GM12865 (cell line): ENCODE measurements around the gene CLTCL1.

Experiments
- DNase-seq: peaks from one replicate; pipeline ENCODE4 v3.0.0; 2010; ENCODE audit warnings: low read depth
- H3K4me3 ChIP-seq: 2 replicates; pipeline ENCODE4 v1.5.1; 2011; ENCODE audit warnings: mild to moderate bottlenecking, low read depth, low read length, control low read depth
- TF ChIP-seq, protein P1 (sequence below): IDR thresholded peaks from 2 replicates; pipeline ENCODE4 v1.5.1; 2011; ENCODE audit warnings: low read length, control low read depth, low read depth, inconsistent platforms; ENCODE audit not compliant: insufficient read depth; ENCODE audit errors: missing control alignments

Gene CLTCL1

DNA sequence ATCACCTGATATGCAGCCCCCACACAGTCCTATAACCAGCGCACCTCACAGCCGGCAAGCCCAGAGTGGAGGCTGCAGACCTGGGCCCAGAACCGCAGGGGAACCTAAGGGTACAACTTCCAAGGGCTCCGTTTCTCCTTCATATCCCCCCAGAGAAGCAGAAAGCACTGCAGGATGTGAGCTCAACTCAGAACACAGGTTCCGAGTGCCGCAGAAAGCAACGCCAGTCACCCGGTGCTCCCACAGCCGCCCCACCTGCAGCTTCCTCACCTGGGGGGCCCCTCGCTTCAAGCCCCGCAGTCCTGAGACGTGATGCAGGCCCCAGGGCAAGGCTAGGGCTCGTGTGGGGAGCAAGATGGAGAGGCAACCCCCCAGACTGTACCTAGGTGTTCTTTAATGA is 158.0 kb downstream of the CLTCL1 start:
- H3K4me3 ChIP-seq: no peak overlapping the region
- DNase-seq: no peak
- TF ChIP-seq, protein P1, sequence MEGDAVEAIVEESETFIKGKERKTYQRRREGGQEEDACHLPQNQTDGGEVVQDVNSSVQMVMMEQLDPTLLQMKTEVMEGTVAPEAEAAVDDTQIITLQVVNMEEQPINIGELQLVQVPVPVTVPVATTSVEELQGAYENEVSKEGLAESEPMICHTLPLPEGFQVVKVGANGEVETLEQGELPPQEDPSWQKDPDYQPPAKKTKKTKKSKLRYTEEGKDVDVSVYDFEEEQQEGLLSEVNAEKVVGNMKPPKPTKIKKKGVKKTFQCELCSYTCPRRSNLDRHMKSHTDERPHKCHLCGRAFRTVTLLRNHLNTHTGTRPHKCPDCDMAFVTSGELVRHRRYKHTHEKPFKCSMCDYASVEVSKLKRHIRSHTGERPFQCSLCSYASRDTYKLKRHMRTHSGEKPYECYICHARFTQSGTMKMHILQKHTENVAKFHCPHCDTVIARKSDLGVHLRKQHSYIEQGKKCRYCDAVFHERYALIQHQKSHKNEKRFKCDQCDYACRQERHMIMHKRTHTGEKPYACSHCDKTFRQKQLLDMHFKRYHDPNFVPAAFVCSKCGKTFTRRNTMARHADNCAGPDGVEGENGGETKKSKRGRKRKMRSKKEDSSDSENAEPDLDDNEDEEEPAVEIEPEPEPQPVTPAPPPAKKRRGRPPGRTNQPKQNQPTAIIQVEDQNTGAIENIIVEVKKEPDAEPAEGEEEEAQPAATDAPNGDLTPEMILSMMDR: no peak

DNA sequence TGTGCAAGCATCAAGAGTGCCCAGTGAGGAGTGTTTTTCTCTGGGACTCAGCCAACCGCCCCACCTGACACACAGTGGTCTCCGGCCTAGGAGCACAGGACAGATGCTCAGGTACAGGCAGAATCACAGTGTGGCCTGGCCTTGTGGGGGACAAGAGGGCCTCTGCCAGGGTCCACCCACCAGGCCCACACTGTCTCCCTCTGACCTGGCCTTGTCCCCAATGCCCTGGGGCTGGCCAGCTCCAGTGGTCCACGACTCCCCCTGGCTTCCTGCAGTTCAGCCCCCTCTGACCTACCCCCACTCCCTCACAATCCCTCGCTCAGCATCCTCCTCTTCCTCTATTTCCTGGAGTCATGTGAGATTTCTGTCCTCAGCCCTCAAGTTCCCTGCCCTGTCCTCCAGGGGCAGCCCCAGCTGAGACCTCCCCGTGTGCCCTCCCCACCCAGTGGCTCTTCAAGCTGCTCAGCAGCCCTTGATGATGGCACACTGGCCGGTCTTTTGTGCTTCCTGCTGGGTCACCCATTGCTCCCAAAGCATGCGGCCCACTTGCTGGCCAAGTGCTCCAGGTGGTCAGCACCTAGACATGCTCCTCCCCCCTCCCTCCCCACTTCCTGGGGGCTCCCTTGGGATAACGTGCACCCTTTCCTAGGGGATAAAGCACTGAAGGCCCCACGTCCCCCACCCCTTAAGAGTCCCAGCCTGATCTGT is 158.7 kb downstream of the CLTCL1 start:
- no peak for DNase-seq
- TF ChIP-seq, protein P1: no peak
- H3K4me3 ChIP-seq: no peak overlapping the region

DNA sequence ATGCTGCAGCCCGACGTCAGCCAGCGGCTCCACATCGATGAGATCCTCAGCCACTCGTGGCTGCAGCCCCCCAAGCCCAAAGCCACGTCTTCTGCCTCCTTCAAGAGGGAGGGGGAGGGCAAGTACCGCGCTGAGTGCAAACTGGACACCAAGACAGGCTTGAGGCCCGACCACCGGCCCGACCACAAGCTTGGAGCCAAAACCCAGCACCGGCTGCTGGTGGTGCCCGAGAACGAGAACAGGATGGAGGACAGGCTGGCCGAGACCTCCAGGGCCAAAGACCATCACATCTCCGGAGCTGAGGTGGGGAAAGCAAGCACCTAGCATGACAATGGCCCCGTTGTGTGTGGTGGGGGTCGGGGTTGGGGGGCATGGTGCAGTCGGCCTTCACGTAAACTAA is 159.4 kb downstream of the CLTCL1 start:
- no peak overlapping the region for H3K4me3 ChIP-seq
- DNase-seq: no peak
- TF ChIP-seq, protein P1: no peak

DNA sequence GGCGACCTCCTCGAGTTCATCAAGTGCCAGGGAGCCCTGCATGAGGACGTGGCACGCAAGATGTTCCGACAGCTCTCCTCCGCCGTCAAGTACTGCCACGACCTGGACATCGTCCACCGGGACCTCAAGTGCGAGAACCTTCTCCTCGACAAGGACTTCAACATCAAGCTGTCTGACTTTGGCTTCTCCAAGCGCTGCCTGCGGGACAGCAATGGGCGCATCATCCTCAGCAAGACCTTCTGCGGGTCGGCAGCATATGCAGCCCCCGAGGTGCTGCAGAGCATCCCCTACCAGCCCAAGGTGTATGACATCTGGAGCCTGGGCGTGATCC is 159.9 kb downstream of the CLTCL1 start:
- TF ChIP-seq, protein P1: no peak
- no peak overlapping the region for H3K4me3 ChIP-seq

DNA sequence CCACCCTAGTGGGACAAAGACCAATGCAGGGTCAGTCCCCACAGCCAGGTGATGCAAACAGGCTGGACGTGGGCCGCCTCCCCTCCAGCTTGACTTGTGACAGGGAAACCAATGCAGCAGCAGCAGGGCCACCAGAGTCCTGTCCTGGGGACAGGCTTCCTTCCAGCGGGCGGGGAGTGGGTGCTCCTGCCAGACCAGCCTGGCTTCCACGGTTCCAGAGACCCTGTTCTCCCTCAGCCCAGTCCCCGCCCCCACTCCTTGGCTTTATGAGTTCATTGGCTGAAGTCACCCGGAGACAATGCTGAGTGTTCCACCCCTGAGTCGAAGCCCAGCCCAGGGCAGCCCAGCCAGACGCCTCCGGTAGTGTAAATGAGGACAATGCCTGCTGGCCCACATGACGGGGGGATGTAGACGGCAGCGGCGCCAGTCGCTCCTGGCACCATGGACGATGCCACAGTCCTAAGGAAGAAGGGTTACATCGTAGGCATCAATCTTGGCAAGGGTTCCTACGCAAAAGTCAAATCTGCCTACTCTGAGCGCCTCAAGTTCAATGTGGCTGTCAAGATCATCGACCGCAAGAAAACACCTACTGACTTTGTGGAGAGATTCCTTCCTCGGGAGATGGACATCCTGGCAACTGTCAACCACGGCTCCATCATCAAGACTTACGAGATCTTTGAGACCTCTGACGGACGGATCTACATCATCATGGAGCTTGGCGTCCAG is 160.4 kb downstream of the CLTCL1 start, which contains the start of gene TSSK2:
Gene TSSK2, plus strand, starts transcription at position 350 of the 726 bp plus-strand sequence. Its CDS starts 92 bp downstream, at position 442.
- DNase-seq: no peak
- TF ChIP-seq, protein P1: no peak
- H3K4me3 ChIP-seq: no peak within 1 kb of the TSS

More for the DNA sequence above, 159.9 kb downstream of the CLTCL1 start:
- DNase-seq: no peak

DNA sequence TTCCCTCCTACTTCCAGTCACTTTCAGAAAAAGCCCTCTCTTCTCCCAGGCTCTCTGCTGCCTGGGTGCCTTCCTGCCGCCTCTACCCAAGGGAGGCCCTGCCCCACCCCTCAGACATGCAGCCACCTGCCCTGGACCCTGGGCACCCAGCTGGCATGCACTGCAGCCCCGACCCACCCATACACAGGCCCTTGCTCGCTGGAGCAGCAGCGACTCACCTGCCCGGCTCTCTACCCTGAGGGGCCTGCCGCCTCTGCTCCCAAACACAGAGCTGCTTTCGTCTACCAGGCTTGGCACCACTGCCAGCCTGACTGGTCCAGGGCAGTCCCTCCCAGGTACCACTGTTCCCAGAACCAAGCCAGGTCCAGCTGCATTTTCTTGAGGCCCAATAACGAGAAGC is 161.6 kb downstream of the CLTCL1 start:
- no peak for DNase-seq
- no peak overlapping the region for H3K4me3 ChIP-seq
- TF ChIP-seq, protein P1: no peak
